22Rv1 (cell line): ENCODE data around the gene GNMT.

Experiments
- H3K27ac ChIP-seq: fragments of 450-650 bp; 2 replicates; pipeline ENCODE4 v1.5.1; 2017
- CTCF ChIP-seq: fragments of 450-650 bp; IDR thresholded peaks from 2 replicates; pipeline ENCODE4 v1.5.1; 2017; ENCODE audit warnings: mild to moderate bottlenecking
- ZFX ChIP-seq: fragments of 450-650 bp; IDR thresholded peaks from 2 replicates; pipeline ENCODE4 v1.6.1; 2017; ENCODE audit warnings: antibody characterized with exemption, borderline replicate concordance

The GNMT gene

GRCh38 chr6:42963179-42963854 lies 2.8 kb downstream of the GNMT start:
- H3K27ac ChIP-seq, result no peak overlapping the region
- TF ChIP-seq ZFX (no peak), CTCF (no peak)

- TF ChIP-seq CTCF (peak; percentile 37), ZFX (no peak)
- H3K27ac ChIP-seq, result no peak overlapping the region
These were observed 3.5 kb downstream of the GNMT start for GRCh38 chr6:42963855-42964605.

GRCh38 chr6:42966571-42966970 lies 6.0 kb downstream of the GNMT start:
- H3K27ac ChIP-seq, result no peak overlapping the region
- TF ChIP-seq ZFX (no peak), CTCF (no peak)

GRCh38 chr6:42967228-42967627 lies 6.7 kb downstream of the GNMT start:
- TF ChIP-seq CTCF (no peak), ZFX (no peak)
- H3K27ac ChIP-seq, result no peak overlapping the region

GRCh38 chr6:42968126-42968701 lies 7.7 kb downstream of the GNMT start:
- no peak overlapping the region for H3K27ac ChIP-seq
- no peak for TF ChIP-seq CTCF
- no peak for TF ChIP-seq ZFX

- no peak for TF ChIP-seq ZFX
- TF ChIP-seq CTCF, result no peak
- H3K27ac ChIP-seq, result 0 out of 2 replicates have a peak overlapping the region, but pooled peaks have one; percentile 12
These were observed 8.2 kb downstream of the GNMT start for GRCh38 chr6:42968783-42969182.

GRCh38 chr6:42969431-42969830 lies 8.9 kb downstream of the GNMT start:
- 0 out of 2 replicates have a peak overlapping the region, but pooled peaks have one; percentile 12 for H3K27ac ChIP-seq
- no peak for TF ChIP-seq ZFX
- no peak for TF ChIP-seq CTCF
